ENCODE measurements around the gene DNAH17. TPM values are rescaled to one million over a fixed set of nuclear protein-coding genes. Genes with fewer than 3 reads are reported as not detected.
"Not testable (repeated sequence)": the region's sequence is repeated elsewhere in the genome, so short reads cannot be mapped to it uniquely, and the experiment has no call there.

DNAH17 gene
- total RNA-seq, 2 donors from 2014 or later: 0.87 to 6.9 TPM

- no peak for TF ChIP-seq POLR2A (IDR thresholded peaks at IDR 0.05)
- no peak for TF ChIP-seq POLR2AphosphoS5 (IDR thresholded peaks at IDR 0.05)
- TF ChIP-seq CTCF (IDR thresholded peaks at IDR 0.05): no peak
- H3K9me3 ChIP-seq: no peaks in the 10 kb centered on the region
- WGBS: 93% methylated on average over 26 of the region's 26 CpGs
- no peaks in the 10 kb centered on the region for H3K27me3 ChIP-seq (replicated peaks; ENCODE audit: insufficient read depth)
- no peaks in the 10 kb centered on the region for H3K4me1 ChIP-seq (replicated peaks)
- intact Hi-C loops (cut with DNase I): no loop called here
- no peak overlapping the region for H3K27ac ChIP-seq
- no peak overlapping the region for H3K4me3 ChIP-seq
- no peaks in the 10 kb centered on the region for H3K36me3 ChIP-seq
- DNase-seq (ENCODE audit: low spot score): no peak
These were observed 110.1 kb downstream of the DNAH17 start for GRCh38 chr17:78466786-78467715.

- WGBS: 82% methylated on average over 19 of the region's 19 CpGs
- H3K36me3 ChIP-seq; DNase-seq (ENCODE audit: low spot score); H3K4me3 ChIP-seq; H3K27ac ChIP-seq; H3K4me1 ChIP-seq (replicated peaks); H3K9me3 ChIP-seq; H3K27me3 ChIP-seq (replicated peaks; ENCODE audit: insufficient read depth); intact Hi-C loops (cut with DNase I): not testable (repeated sequence)
These were observed 110.9 kb downstream of the DNAH17 start for GRCh38 chr17:78466109-78466785.

- Histone ChIP-seq H3K4me3 (no peak overlapping the region), H3K27ac (no peak overlapping the region), H3K4me1 (replicated peaks) (no peaks in the 10 kb centered on the region), H3K36me3 (no peaks in the 10 kb centered on the region), H3K27me3 (replicated peaks; ENCODE audit: insufficient read depth) (no peaks in the 10 kb centered on the region), H3K9me3 (no peaks in the 10 kb centered on the region)
- intact Hi-C loops (cut with DNase I): no loop called here
- TF ChIP-seq POLR2AphosphoS5 (IDR thresholded peaks at IDR 0.05) (no peak), CTCF (IDR thresholded peaks at IDR 0.05) (no peak), POLR2A (IDR thresholded peaks at IDR 0.05) (no peak)
- DNase-seq (ENCODE audit: low spot score): no peak
- WGBS: 67% methylated on average over 8 of the region's 8 CpGs
These were observed 115.0 kb downstream of the DNAH17 start for GRCh38 chr17:78462148-78462547.

GRCh38 chr17:78461799-78462053 lies 115.5 kb downstream of the DNAH17 start:
- Histone ChIP-seq H3K9me3 (no peaks in the 10 kb centered on the region), H3K36me3 (no peaks in the 10 kb centered on the region), H3K27me3 (replicated peaks; ENCODE audit: insufficient read depth) (no peaks in the 10 kb centered on the region), H3K27ac (no peak overlapping the region), H3K4me1 (replicated peaks) (no peaks in the 10 kb centered on the region), H3K4me3 (no peak overlapping the region)
- 61% methylated on average over 6 of the region's 6 CpGs for WGBS
- DNase-seq (ENCODE audit: low spot score): no peak
- TF ChIP-seq POLR2A (IDR thresholded peaks at IDR 0.05): no peak
- intact Hi-C loops (cut with DNase I): no loop called here

GRCh38 chr17:78460951-78461798 lies 116.0 kb downstream of the DNAH17 start:
- 94% methylated on average over 34 of the region's 34 CpGs for WGBS
- TF ChIP-seq POLR2A (IDR thresholded peaks at IDR 0.05) (no peak), POLR2AphosphoS5 (IDR thresholded peaks at IDR 0.05) (no peak), CTCF (IDR thresholded peaks at IDR 0.05) (no peak)
- Histone ChIP-seq H3K36me3 (no peaks in the 10 kb centered on the region), H3K9me3 (no peaks in the 10 kb centered on the region), H3K4me3 (no peak overlapping the region), H3K27me3 (replicated peaks; ENCODE audit: insufficient read depth) (no peaks in the 10 kb centered on the region), H3K27ac (no peak overlapping the region), H3K4me1 (replicated peaks) (no peaks in the 10 kb centered on the region)
- intact Hi-C loops (cut with DNase I): no loop called here
- DNase-seq (ENCODE audit: low spot score): no peak
